Mammary epithelial cell (primary cell): ENCODE results near the gene EFNB2.
A peak's percentile ranks its signal among the peaks of the same experiment; 100 is the strongest.

Source experiments
- EZH2 ChIP-seq: IDR thresholded peaks from 2 replicates; pipeline ENCODE4 v1.6.1; 2012; ENCODE audit warnings: low read length, inconsistent platforms, borderline replicate concordance
- TF ChIP-seq, protein P1 (sequence below), 2 donors: IDR thresholded peaks in 1 of 2; conservative IDR thresholded peaks in 1 of 2; 2 replicates each; pipeline ENCODE4 v1.5.1; 2011 to 2012; ENCODE audit warnings: inconsistent platforms in 2 of 2, low read length in 2 of 2, mild to moderate bottlenecking in 2 of 2, control low read depth in 1 of 2, low read depth in 1 of 2; ENCODE audit not compliant: insufficient read depth in 1 of 2; ENCODE audit errors: extremely low read depth in 1 of 2

DNA sequence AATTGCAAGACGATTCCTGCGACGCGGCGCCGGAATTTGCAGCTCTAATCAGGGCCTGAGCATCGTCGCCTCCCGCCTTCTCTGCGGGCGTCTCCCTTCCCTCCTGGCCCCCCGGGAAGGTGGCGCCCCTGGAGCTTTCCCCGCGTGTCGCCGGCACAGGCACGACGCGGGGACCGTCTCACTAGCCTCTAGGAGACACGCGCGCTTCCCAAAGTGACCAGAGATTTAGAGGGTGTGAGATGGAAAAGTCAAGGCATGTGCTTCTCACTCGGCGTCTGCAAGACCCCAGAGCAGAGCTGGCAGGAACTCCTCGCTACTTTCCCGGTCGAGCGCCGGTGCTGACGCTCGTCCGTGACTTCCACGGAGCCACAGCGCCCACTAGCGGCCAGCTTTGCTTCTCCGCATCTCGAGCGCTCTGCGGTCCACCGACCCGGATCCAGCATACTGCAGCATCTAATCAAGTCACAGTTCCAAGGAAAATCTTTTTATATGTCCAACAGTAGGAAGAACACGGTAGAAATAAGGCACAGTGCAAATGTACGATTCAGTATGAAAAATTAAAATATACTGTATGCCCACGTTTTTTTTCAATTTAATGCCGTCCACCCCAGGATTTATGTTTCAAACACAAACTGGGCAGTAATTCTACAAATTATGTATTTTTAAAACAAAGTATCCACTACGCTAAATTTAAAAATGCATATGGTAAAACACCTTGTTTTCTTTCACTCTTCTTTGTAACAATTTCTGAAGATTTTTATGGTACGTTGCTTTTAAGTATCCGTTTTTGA is 977 bp upstream of the EFNB2 start:
- TF ChIP-seq, protein P1, sequence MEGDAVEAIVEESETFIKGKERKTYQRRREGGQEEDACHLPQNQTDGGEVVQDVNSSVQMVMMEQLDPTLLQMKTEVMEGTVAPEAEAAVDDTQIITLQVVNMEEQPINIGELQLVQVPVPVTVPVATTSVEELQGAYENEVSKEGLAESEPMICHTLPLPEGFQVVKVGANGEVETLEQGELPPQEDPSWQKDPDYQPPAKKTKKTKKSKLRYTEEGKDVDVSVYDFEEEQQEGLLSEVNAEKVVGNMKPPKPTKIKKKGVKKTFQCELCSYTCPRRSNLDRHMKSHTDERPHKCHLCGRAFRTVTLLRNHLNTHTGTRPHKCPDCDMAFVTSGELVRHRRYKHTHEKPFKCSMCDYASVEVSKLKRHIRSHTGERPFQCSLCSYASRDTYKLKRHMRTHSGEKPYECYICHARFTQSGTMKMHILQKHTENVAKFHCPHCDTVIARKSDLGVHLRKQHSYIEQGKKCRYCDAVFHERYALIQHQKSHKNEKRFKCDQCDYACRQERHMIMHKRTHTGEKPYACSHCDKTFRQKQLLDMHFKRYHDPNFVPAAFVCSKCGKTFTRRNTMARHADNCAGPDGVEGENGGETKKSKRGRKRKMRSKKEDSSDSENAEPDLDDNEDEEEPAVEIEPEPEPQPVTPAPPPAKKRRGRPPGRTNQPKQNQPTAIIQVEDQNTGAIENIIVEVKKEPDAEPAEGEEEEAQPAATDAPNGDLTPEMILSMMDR (conservative IDR thresholded peaks at IDR 0.05 in 1 of 2, IDR thresholded peaks at IDR 0.05 in 1 of 2; ENCODE audit: extremely low read depth in 1 of 2, insufficient read depth in 1 of 2, low read depth in 1 of 2, low read length in 2 of 2) = peak; percentile 93 to 99
- no peak for TF ChIP-seq EZH2
